H9 (cell line): Measurements from ENCODE around the gene YEATS4. TPM values are rescaled to one million over a fixed set of nuclear protein-coding genes. Genes with fewer than 3 reads are reported as not detected.

Experiments used
- DNase-seq: peaks from one replicate; pipeline ENCODE4 v3.0.0-alpha.2; 2017
- H2AFZ ChIP-seq: one replicate; pipeline ENCODE4 v1.6.1; 2013; ENCODE audit warnings: mild to moderate bottlenecking, low read length, control low read depth, moderate library complexity
- H2AK5ac ChIP-seq: 2 replicates; pipeline ENCODE4 v1.6.1; 2013; ENCODE audit warnings: low read length, control low read depth, mixed read lengths; ENCODE audit not compliant: insufficient read length
- H2BK120ac ChIP-seq: one replicate; pipeline ENCODE4 v1.6.1; 2013; ENCODE audit warnings: low read depth, mild to moderate bottlenecking, low read length, control low read depth, inconsistent platforms; ENCODE audit not compliant: poor library complexity, severe bottlenecking
- H2BK12ac ChIP-seq: 2 replicates; pipeline ENCODE4 v1.6.1; 2013; ENCODE audit warnings: low read length, control low read depth, mixed read lengths, low read depth; ENCODE audit not compliant: insufficient read length
- H2BK15ac ChIP-seq: 2 replicates; pipeline ENCODE4 v1.6.1; 2013; ENCODE audit warnings: low read depth, low read length, control low read depth
- H2BK20ac ChIP-seq: one replicate; pipeline ENCODE4 v1.6.1; 2013; ENCODE audit warnings: low read depth, mild to moderate bottlenecking, low read length, control low read depth, inconsistent platforms; ENCODE audit not compliant: poor library complexity, severe bottlenecking
- H2BK5ac ChIP-seq: 2 replicates; pipeline ENCODE4 v1.6.1; 2013; ENCODE audit warnings: low read length, control low read depth, mixed read lengths; ENCODE audit not compliant: insufficient read length
- H3K14ac ChIP-seq: 2 replicates; pipeline ENCODE4 v1.6.1; 2013; ENCODE audit warnings: low read length, control low read depth; ENCODE audit not compliant: insufficient read depth
- H3K18ac ChIP-seq: 2 replicates; pipeline ENCODE4 v1.6.1; 2013; ENCODE audit warnings: low read depth, mild to moderate bottlenecking, mixed read lengths, low read length, control low read depth; ENCODE audit not compliant: insufficient read length
- H3K23ac ChIP-seq: 2 replicates; pipeline ENCODE4 v1.6.1; 2013; ENCODE audit warnings: low read length, control low read depth, mixed read lengths, low read depth; ENCODE audit not compliant: insufficient read length
- H3K23me2 ChIP-seq: 2 replicates; pipeline ENCODE4 v1.6.1; 2013; ENCODE audit warnings: low read depth, mild to moderate bottlenecking, mixed read lengths, low read length, control low read depth; ENCODE audit not compliant: insufficient read length, poor library complexity, severe bottlenecking
- H3K27ac ChIP-seq: 2 replicates; pipeline ENCODE4 v1.5.1; 2013; ENCODE audit warnings: low read length, control low read depth, mixed read lengths, low read depth; ENCODE audit not compliant: insufficient read length
- H3K27me3 ChIP-seq: 2 replicates; pipeline ENCODE4 v1.6.1; 2013; ENCODE audit warnings: low read length, control low read depth, inconsistent platforms; ENCODE audit not compliant: insufficient read depth
- H3K4ac ChIP-seq: 2 replicates; pipeline ENCODE4 v1.6.1; 2013; ENCODE audit warnings: low read depth, mild to moderate bottlenecking, control low read depth, inconsistent platforms, low read length, moderate library complexity
- H3K4me1 ChIP-seq: 2 replicates; pipeline ENCODE4 v1.6.1; 2013; ENCODE audit warnings: low read length, control low read depth, inconsistent platforms; ENCODE audit not compliant: insufficient read depth
- H3K4me2 ChIP-seq: 2 replicates; pipeline ENCODE4 v1.6.1; 2013; ENCODE audit warnings: low read length, control low read depth, mixed read lengths; ENCODE audit not compliant: insufficient read length, insufficient read depth
- H3K56ac ChIP-seq: 2 replicates; pipeline ENCODE4 v1.6.1; 2013; ENCODE audit warnings: low read depth, mild to moderate bottlenecking, mixed read lengths, low read length, control low read depth; ENCODE audit not compliant: insufficient read length
- H3K79me1 ChIP-seq: 2 replicates; pipeline ENCODE4 v1.6.1; 2013; ENCODE audit warnings: low read depth, mild to moderate bottlenecking, moderate library complexity, low read length, control low read depth, inconsistent platforms; ENCODE audit not compliant: insufficient read depth, poor library complexity, severe bottlenecking
- H3K79me2 ChIP-seq: 2 replicates; pipeline ENCODE4 v1.6.1; 2013; ENCODE audit warnings: low read length, control low read depth, inconsistent platforms; ENCODE audit not compliant: insufficient read depth
- H3K9ac ChIP-seq: 2 replicates; pipeline ENCODE4 v1.6.1; 2013; ENCODE audit warnings: low read length, control low read depth, mixed read lengths; ENCODE audit not compliant: insufficient read length; ENCODE audit errors: extremely low read depth
- H3K9me3 ChIP-seq: one replicate; pipeline ENCODE4 v1.6.1; 2013; ENCODE audit warnings: low read depth, low read length, inconsistent platforms; ENCODE audit not compliant: control insufficient read depth
- H3T11ph ChIP-seq: one replicate; pipeline ENCODE4 v1.6.1; 2013; ENCODE audit warnings: mild to moderate bottlenecking, low read length, control low read depth, inconsistent platforms
- H4K20me1 ChIP-seq: one replicate; pipeline ENCODE4 v1.6.1; 2013; ENCODE audit not compliant: control insufficient read depth, insufficient read length, insufficient read depth
- H4K5ac ChIP-seq: 2 replicates; pipeline ENCODE4 v1.6.1; 2013; ENCODE audit warnings: low read depth, mild to moderate bottlenecking, mixed read lengths, low read length, control low read depth; ENCODE audit not compliant: insufficient read length
- H4K8ac ChIP-seq: replicated peaks from 2 replicates; pipeline ENCODE4 v1.6.1; 2013; ENCODE audit warnings: low read length, control low read depth, mixed read lengths, low read depth; ENCODE audit not compliant: insufficient read length
- H4K91ac ChIP-seq: 2 replicates; pipeline ENCODE4 v1.6.1; 2013; ENCODE audit warnings: low read depth, mild to moderate bottlenecking, moderate library complexity, mixed read lengths, low read length, control low read depth; ENCODE audit not compliant: insufficient read length
- H3K27ac Mint-ChIP-seq, 3 experiments: 2 replicates in 2 of 3; 3 replicates in 1 of 3; pipeline ENCODE4 v1.8.0; 2020 to 2021; ENCODE audit warnings: mixed read lengths in 3 of 3, mild to moderate bottlenecking in 1 of 3, moderate library complexity in 1 of 3
- H3K27me3 Mint-ChIP-seq: 2 replicates; pipeline ENCODE4 v1.8.0; 2021; ENCODE audit warnings: low read depth, mild to moderate bottlenecking, moderate library complexity, mixed read lengths
- H3K36me3 Mint-ChIP-seq, 3 experiments: 2 replicates in 2 of 3; 3 replicates in 1 of 3; pipeline ENCODE4 v1.8.0; 2020 to 2021; ENCODE audit warnings: low read depth in 3 of 3, mixed read lengths in 3 of 3; ENCODE audit not compliant: insufficient read depth in 1 of 3
- H3K4me1 Mint-ChIP-seq, 2 experiments: 2 replicates each; pipeline ENCODE4 v1.8.0; 2020; ENCODE audit warnings: mixed read lengths in 2 of 2
- H3K4me3 Mint-ChIP-seq, 2 experiments: 2 replicates in 1 of 2; 3 replicates in 1 of 2; pipeline ENCODE4 v1.8.0; 2020 to 2021; ENCODE audit warnings: mild to moderate bottlenecking in 2 of 2, mixed read lengths in 2 of 2, moderate library complexity in 1 of 2
- H3K9me3 Mint-ChIP-seq, 2 experiments: 2 replicates in 1 of 2; 3 replicates in 1 of 2; pipeline ENCODE4 v1.8.0; 2020; ENCODE audit warnings: mild to moderate bottlenecking in 2 of 2, mixed read lengths in 2 of 2, moderate library complexity in 1 of 2
- CTCF ChIP-seq: fragments of 200-600 bp; sonication (generic); conservative IDR thresholded peaks from 3 replicates; pipeline ENCODE4 v1.8.0; 2021; ENCODE audit warnings: antibody characterized with exemption, mild to moderate bottlenecking
- WGBS: extraction: QIAGEN DNeasy Blood & Tissue Kit; methylation state at CpG from one replicate; pipeline ENCODE4 v1.1.7; 2013; ENCODE audit warnings: missing lambda C conversion rate, low lambda C conversion rate, mixed read lengths; ENCODE audit not compliant: insufficient read length; ENCODE audit errors: extremely low coverage; 5-methylcytosine and 5-hydroxymethylcytosine counted together
- total RNA-seq: library from RNA; stranded (reverse); gene quantifications from 2 replicates; pipeline ENCODE4 v1.2.1, GENCODE V29; 2021

Gene YEATS4
- total RNA-seq, 1 experiment from 2014 or later: 35.6 TPM

GRCh38 chr12:69435644-69436043 is 76.1 kb downstream of the YEATS4 start:
- H3K4me2 ChIP-seq: no peak overlapping the region
- H3K23me2 ChIP-seq: no peaks in the 10 kb centered on the region
- no peak overlapping the region for H2BK20ac ChIP-seq
- no peak overlapping the region for H3K4ac ChIP-seq
- no peaks in the 10 kb centered on the region for H3K79me2 ChIP-seq
- TF ChIP-seq CTCF: no peak
- no peak overlapping the region for H2BK5ac ChIP-seq
- no peaks in the 10 kb centered on the region; a peak in 1 of 5 replicates for H3K9me3 Mint-ChIP-seq
- no peaks in the 10 kb centered on the region for H3K79me1 ChIP-seq
- H4K8ac ChIP-seq: no peak overlapping the region
- H3K27me3 ChIP-seq: no peaks in the 10 kb centered on the region
- H2AK5ac ChIP-seq: no peak overlapping the region
- no CpG with 5 or more reads among the region's 1 CpG for WGBS
- no peak overlapping the region for H3K18ac ChIP-seq
- H3K27me3 Mint-ChIP-seq: no peaks in the 10 kb centered on the region
- H4K20me1 ChIP-seq: no peaks in the 10 kb centered on the region
- no peak overlapping the region for H4K91ac ChIP-seq
- H2BK12ac ChIP-seq: no peak overlapping the region
- H4K5ac ChIP-seq: no peak overlapping the region
- H3K4me1 Mint-ChIP-seq: peaks cover 0 to 7% of the 10 kb centered on the region in 2 experiments; a peak in 2 of 4 replicates
- H3K36me3 Mint-ChIP-seq: no peaks in the 10 kb centered on the region; a peak in 1 of 7 replicates
- no peak overlapping the region for H3K56ac ChIP-seq
- DNase-seq: no peak
- no peak overlapping the region for H2BK15ac ChIP-seq
- no peak overlapping the region for H3T11ph ChIP-seq
- no peak overlapping the region for H3K27ac ChIP-seq
- H3K9ac ChIP-seq: no peak overlapping the region
- H2BK120ac ChIP-seq: no peak overlapping the region
- H3K23ac ChIP-seq: no peak overlapping the region
- no peak overlapping the region for H3K27ac Mint-ChIP-seq
- no peak overlapping the region for H3K4me3 Mint-ChIP-seq
- H3K9me3 ChIP-seq: no peaks in the 10 kb centered on the region
- no peaks in the 10 kb centered on the region for H3K4me1 ChIP-seq
- no peak overlapping the region for H2AFZ ChIP-seq
- H3K14ac ChIP-seq: no peak overlapping the region
